ENCODE measurements around the gene SAG.

Gene SAG

DNA sequence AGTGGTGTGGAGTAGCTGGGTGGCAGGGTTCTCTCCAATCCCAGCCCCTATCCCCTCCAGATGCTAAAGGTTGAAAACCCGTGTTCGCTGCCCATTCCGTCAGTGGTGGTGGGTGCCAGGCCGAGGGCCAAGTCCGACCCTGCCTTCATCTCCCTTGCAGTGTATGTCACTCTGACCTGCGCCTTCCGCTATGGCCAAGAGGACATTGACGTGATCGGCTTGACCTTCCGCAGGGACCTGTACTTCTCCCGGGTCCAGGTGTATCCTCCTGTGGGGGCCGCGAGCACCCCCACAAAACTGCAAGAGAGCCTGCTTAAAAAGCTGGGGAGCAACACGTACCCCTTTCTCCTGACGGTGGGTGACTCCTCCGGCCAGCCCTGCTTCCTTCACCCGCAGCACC, 12.9 kb downstream of the SAG start:
- Histone ChIP-seq H3K23ac (ENCODE audit: low read length in 2 of 2) (no peak overlapping the region), H2BK120ac (ENCODE audit: low read depth, low read length) (no peak overlapping the region), H3K27ac (ENCODE audit: low read length, poor library complexity, severe bottlenecking) (no peak overlapping the region), H4K91ac (ENCODE audit: low read length) (no peak overlapping the region), H3K4me1 (ENCODE audit: control insufficient read depth, insufficient read depth, low read depth, low read length) (no peaks in the 10 kb centered on the region), H3K4me2 (ENCODE audit: low read length, poor library complexity, severe bottlenecking) (no peak overlapping the region), H3K18ac (ENCODE audit: low read depth in 1 of 2, low read length in 2 of 2) (no peak overlapping the region), H3K27me3 (ENCODE audit: control insufficient read depth in 1 of 2, insufficient read depth in 1 of 2, low read length in 2 of 2) (peaks cover 28 to 43% of the 10 kb centered on the region in 2 experiments), H3K79me1 (replicated peaks; ENCODE audit: low read length, poor library complexity, severe bottlenecking) (no peaks in the 10 kb centered on the region), H3K9me3 (ENCODE audit: control insufficient read depth, low read length) (no peaks in the 10 kb centered on the region), H2BK12ac (ENCODE audit: low read length in 2 of 2) (no peak overlapping the region), H3K4ac (ENCODE audit: low read depth in 1 of 2, low read length in 2 of 2) (no peak overlapping the region), H3K4me3 (ENCODE audit: insufficient read depth in 1 of 2, low read depth in 1 of 2, low read length in 2 of 2) (no peak overlapping the region), H3K14ac (ENCODE audit: low read length in 2 of 2) (no peak overlapping the region), H3K9ac (ENCODE audit: low read length) (no peak overlapping the region), H2AK5ac (ENCODE audit: low read length, severe bottlenecking) (no peak overlapping the region), H2AFZ (ENCODE audit: low read depth, low read length) (no peak overlapping the region), H3K36me3 (ENCODE audit: control insufficient read depth in 1 of 2, insufficient read depth in 2 of 2, low read depth in 1 of 2, low read length in 2 of 2) (no peaks in the 10 kb centered on the region), H2BK15ac (ENCODE audit: low read depth, poor library complexity, severe bottlenecking) (no peak overlapping the region), H2BK5ac (ENCODE audit: low read depth, low read length, poor library complexity, severe bottlenecking) (no peak overlapping the region), H4K8ac (ENCODE audit: low read length) (no peak overlapping the region)
- DNase-seq: no peak
- WGBS: 93% methylated on average over 17 of the region's 17 CpGs

DNA sequence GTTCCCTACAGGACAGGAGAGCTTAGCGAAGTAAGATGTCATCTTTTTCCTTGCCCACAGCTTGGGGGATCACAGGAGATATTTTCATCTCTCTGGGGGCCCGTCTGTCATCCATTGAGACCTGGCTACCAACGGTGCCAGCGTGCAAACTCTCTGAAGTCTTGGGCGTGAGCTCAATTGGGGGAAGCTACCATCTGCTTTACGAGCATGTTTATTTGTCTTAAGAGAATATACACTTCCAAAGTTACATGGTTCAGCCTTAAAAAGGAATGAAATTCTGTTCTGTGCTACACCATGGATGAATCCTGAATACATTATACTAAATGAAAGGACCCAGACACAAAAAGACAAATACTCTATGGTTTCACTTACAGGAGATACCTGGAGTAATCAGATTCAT, 13.6 kb downstream of the SAG start:
- 84% methylated on average over 5 of the region's 6 CpGs for WGBS

DNA sequence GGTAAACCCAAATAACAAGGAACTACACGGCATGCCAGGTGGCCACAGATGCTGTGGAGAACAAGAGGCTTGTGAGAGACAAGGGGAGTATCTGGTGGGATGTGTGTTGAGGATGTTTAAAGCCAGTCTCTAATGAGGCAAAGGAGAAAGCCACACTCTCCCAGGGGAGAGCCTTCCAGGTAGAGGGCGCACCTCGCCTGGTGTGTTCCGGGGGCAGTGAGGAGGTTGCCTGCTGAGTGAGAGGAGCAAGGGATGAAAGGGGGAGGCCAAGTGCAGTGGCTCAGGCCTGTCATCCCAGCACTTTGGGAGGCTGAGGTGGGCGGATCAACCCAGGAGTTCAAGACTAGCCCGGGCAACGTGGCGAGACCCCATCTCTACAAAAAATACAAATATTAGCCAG, 16.2 kb downstream of the SAG start:
- Histone ChIP-seq H2AK5ac (ENCODE audit: low read length, severe bottlenecking) (no peak overlapping the region), H3K23ac (ENCODE audit: low read length in 2 of 2) (no peak overlapping the region), H2AFZ (ENCODE audit: low read depth, low read length) (no peak overlapping the region), H4K8ac (ENCODE audit: low read length) (no peak overlapping the region), H3K27ac (ENCODE audit: low read length, poor library complexity, severe bottlenecking) (no peak overlapping the region), H3K14ac (ENCODE audit: low read length in 2 of 2) (no peak overlapping the region), H3K4me1 (ENCODE audit: control insufficient read depth, insufficient read depth, low read depth, low read length) (no peaks in the 10 kb centered on the region), H3K36me3 (ENCODE audit: control insufficient read depth in 1 of 2, insufficient read depth in 2 of 2, low read depth in 1 of 2, low read length in 2 of 2) (no peaks in the 10 kb centered on the region), H2BK15ac (ENCODE audit: low read depth, poor library complexity, severe bottlenecking) (no peak overlapping the region), H4K91ac (ENCODE audit: low read length) (no peak overlapping the region), H3K9ac (ENCODE audit: low read length) (no peak overlapping the region), H3K27me3 (ENCODE audit: control insufficient read depth in 1 of 2, insufficient read depth in 1 of 2, low read length in 2 of 2) (peaks cover 24 to 44% of the 10 kb centered on the region in 2 experiments), H3K79me1 (replicated peaks; ENCODE audit: low read length, poor library complexity, severe bottlenecking) (no peaks in the 10 kb centered on the region), H3K4ac (ENCODE audit: low read depth in 1 of 2, low read length in 2 of 2) (no peak overlapping the region), H2BK5ac (ENCODE audit: low read depth, low read length, poor library complexity, severe bottlenecking) (no peak overlapping the region), H2BK120ac (ENCODE audit: low read depth, low read length) (no peak overlapping the region), H3K4me2 (ENCODE audit: low read length, poor library complexity, severe bottlenecking) (no peak overlapping the region), H3K18ac (ENCODE audit: low read depth in 1 of 2, low read length in 2 of 2) (no peak overlapping the region), H2BK12ac (ENCODE audit: low read length in 2 of 2) (no peak overlapping the region), H3K9me3 (ENCODE audit: control insufficient read depth, low read length) (no peaks in the 10 kb centered on the region), H3K4me3 (ENCODE audit: insufficient read depth in 1 of 2, low read depth in 1 of 2, low read length in 2 of 2) (no peak overlapping the region)
- 98% methylated on average over 7 of the region's 8 CpGs for WGBS
- DNase-seq: no peak

More for the DNA sequence above, 13.6 kb downstream of the SAG start:
- Histone ChIP-seq H3K36me3 (ENCODE audit: control insufficient read depth in 1 of 2, insufficient read depth in 2 of 2, low read depth in 1 of 2, low read length in 2 of 2) (no peaks in the 10 kb centered on the region), H3K9ac (ENCODE audit: low read length) (no peak overlapping the region), H2BK5ac (ENCODE audit: low read depth, low read length, poor library complexity, severe bottlenecking) (no peak overlapping the region), H2BK12ac (ENCODE audit: low read length in 2 of 2) (no peak overlapping the region), H3K4me2 (ENCODE audit: low read length, poor library complexity, severe bottlenecking) (no peak overlapping the region), H2BK15ac (ENCODE audit: low read depth, poor library complexity, severe bottlenecking) (no peak overlapping the region), H2AK5ac (ENCODE audit: low read length, severe bottlenecking) (no peak overlapping the region), H3K79me1 (replicated peaks; ENCODE audit: low read length, poor library complexity, severe bottlenecking) (no peaks in the 10 kb centered on the region), H2AFZ (ENCODE audit: low read depth, low read length) (no peak overlapping the region), H2BK120ac (ENCODE audit: low read depth, low read length) (no peak overlapping the region), H3K14ac (ENCODE audit: low read length in 2 of 2) (no peak overlapping the region), H3K4ac (ENCODE audit: low read depth in 1 of 2, low read length in 2 of 2) (no peak overlapping the region), H3K27me3 (ENCODE audit: control insufficient read depth in 1 of 2, insufficient read depth in 1 of 2, low read length in 2 of 2) (peaks cover 28 to 48% of the 10 kb centered on the region in 2 experiments), H3K4me1 (ENCODE audit: control insufficient read depth, insufficient read depth, low read depth, low read length) (no peaks in the 10 kb centered on the region), H3K27ac (ENCODE audit: low read length, poor library complexity, severe bottlenecking) (no peak overlapping the region), H3K4me3 (ENCODE audit: insufficient read depth in 1 of 2, low read depth in 1 of 2, low read length in 2 of 2) (no peak overlapping the region), H4K8ac (ENCODE audit: low read length) (no peak overlapping the region), H4K91ac (ENCODE audit: low read length) (no peak overlapping the region), H3K23ac (ENCODE audit: low read length in 2 of 2) (no peak overlapping the region), H3K18ac (ENCODE audit: low read depth in 1 of 2, low read length in 2 of 2) (no peak overlapping the region), H3K9me3 (ENCODE audit: control insufficient read depth, low read length) (no peaks in the 10 kb centered on the region)
- no peak for DNase-seq

DNA sequence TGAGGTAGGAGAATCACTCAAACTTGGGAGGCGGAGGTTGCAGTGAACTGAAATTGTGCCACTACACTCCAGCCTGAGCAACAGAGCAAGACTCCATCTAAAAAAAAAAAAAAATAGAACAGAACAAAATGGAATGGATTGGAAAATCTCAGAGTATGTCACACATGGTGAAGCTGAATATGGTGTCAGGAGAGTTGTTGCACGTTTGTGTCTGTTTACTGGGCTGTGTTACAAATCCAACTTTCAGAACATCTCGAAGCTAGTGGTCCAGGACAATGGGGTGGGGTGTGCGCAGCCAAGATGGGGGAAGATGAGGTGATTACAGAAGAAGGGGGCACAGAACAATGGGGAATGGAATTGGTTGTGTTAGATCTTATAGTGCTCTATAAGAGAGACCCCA, 17.6 kb downstream of the SAG start:
- H3K4me3 ChIP-seq (ENCODE audit: insufficient read depth in 1 of 2, low read depth in 1 of 2, low read length in 2 of 2): no peak overlapping the region
- H3K27me3 ChIP-seq (ENCODE audit: control insufficient read depth in 1 of 2, insufficient read depth in 1 of 2, low read length in 2 of 2): peaks cover 12 to 30% of the 10 kb centered on the region in 2 experiments
- H3K18ac ChIP-seq (ENCODE audit: low read depth in 1 of 2, low read length in 2 of 2): no peak overlapping the region
- no peaks in the 10 kb centered on the region for H3K36me3 ChIP-seq (ENCODE audit: control insufficient read depth in 1 of 2, insufficient read depth in 2 of 2, low read depth in 1 of 2, low read length in 2 of 2)
- WGBS: 66% methylated on average over 3 of the region's 4 CpGs
- no peaks in the 10 kb centered on the region for H3K9me3 ChIP-seq (ENCODE audit: control insufficient read depth, low read length)
- H3K27ac ChIP-seq (ENCODE audit: low read length, poor library complexity, severe bottlenecking): no peak overlapping the region
- no peak overlapping the region for H3K9ac ChIP-seq (ENCODE audit: low read length)
- no peak overlapping the region for H3K23ac ChIP-seq (ENCODE audit: low read length in 2 of 2)
- H3K4me1 ChIP-seq (ENCODE audit: control insufficient read depth, insufficient read depth, low read depth, low read length): peaks cover 5% of the 10 kb centered on the region
- H2BK120ac ChIP-seq (ENCODE audit: low read depth, low read length): no peak overlapping the region
- no peak overlapping the region for H2BK12ac ChIP-seq (ENCODE audit: low read length in 2 of 2)
- H3K14ac ChIP-seq (ENCODE audit: low read length in 2 of 2): no peak overlapping the region
- DNase-seq: no peak
- no peaks in the 10 kb centered on the region for H3K79me1 ChIP-seq (replicated peaks; ENCODE audit: low read length, poor library complexity, severe bottlenecking)
- H2BK5ac ChIP-seq (ENCODE audit: low read depth, low read length, poor library complexity, severe bottlenecking): no peak overlapping the region
- no peak overlapping the region for H3K4me2 ChIP-seq (ENCODE audit: low read length, poor library complexity, severe bottlenecking)
- no peak overlapping the region for H2AK5ac ChIP-seq (ENCODE audit: low read length, severe bottlenecking)
- no peak overlapping the region for H4K91ac ChIP-seq (ENCODE audit: low read length)
- H2BK15ac ChIP-seq (ENCODE audit: low read depth, poor library complexity, severe bottlenecking): no peak overlapping the region
- no peak overlapping the region for H2AFZ ChIP-seq (ENCODE audit: low read depth, low read length)
- H3K4ac ChIP-seq (ENCODE audit: low read depth in 1 of 2, low read length in 2 of 2): no peak overlapping the region
- H4K8ac ChIP-seq (ENCODE audit: low read length): no peak overlapping the region

Data from mesenchymal stem cell (in vitro differentiated cells and primary cell).